ENCODE measurements around the gene RIMBP2. TPM values are rescaled to one million over a fixed set of nuclear protein-coding genes. Genes with fewer than 3 reads are reported as not detected.

RIMBP2 gene
- total RNA-seq, 5 donors from 2014 or later (not counting 1 experiment from before 2014, with no cell fraction given) = 0.10 to 0.38 TPM; not detected in 3

GRCh38 chr12:130728158-130729058, 12.3 kb upstream of the RIMBP2 start:
- no peaks in the 10 kb centered on the region for H3K9me3 ChIP-seq
- H3K27ac ChIP-seq (ENCODE audit: low read length) = no peak overlapping the region
- H3K27me3 Mint-ChIP-seq = peaks cover 8 to 10% of the 10 kb centered on the region in 2 donors
- ChIA-PET CTCF (no interaction called here), POLR2A (no interaction called here)
- DNase-seq (no peak), ATAC-seq (replicated peaks in 1 of 4) (no peak)
- H3K27ac Mint-ChIP-seq = no peak overlapping the region
- H3K36me3 ChIP-seq (ENCODE audit: control insufficient read depth in 2 of 2, extremely low read depth in 1 of 2, insufficient read depth in 1 of 2, low read length in 1 of 2) = no peaks in the 10 kb centered on the region
- peaks cover 0 to 11% of the 10 kb centered on the region in 2 experiments for H3K27me3 ChIP-seq (replicated peaks in 1 of 2; ENCODE audit: control insufficient read depth in 2 of 2, extremely low read depth in 1 of 2, insufficient read depth in 2 of 2, low read length in 1 of 2)
- no peaks in the 10 kb centered on the region for H3K36me3 Mint-ChIP-seq
- no peak overlapping the region for H3K4me3 ChIP-seq (ENCODE audit: control insufficient read depth in 1 of 2, extremely low read depth in 1 of 2, low read length in 1 of 2)
- H3K9me3 Mint-ChIP-seq = peaks cover 5 to 25% (median 16%) of the 10 kb centered on the region in 3 donors
- H3K4me3 Mint-ChIP-seq = no peak overlapping the region
- no peaks in the 10 kb centered on the region for H3K4me1 Mint-ChIP-seq
- WGBS (ENCODE audit: insufficient coverage) = 89% methylated on average over 25 of the region's 32 CpGs
- H3K4me1 ChIP-seq (ENCODE audit: control insufficient read depth in 1 of 2, extremely low read depth in 1 of 2, insufficient read depth in 2 of 2, low read length in 2 of 2) = no peaks in the 10 kb centered on the region

- H3K4me3 Mint-ChIP-seq = no peak overlapping the region
- CTCF ChIA-PET = no interaction called here
Observed at GRCh38 chr12:130719263-130719859, 3.3 kb upstream of the RIMBP2 start.

GRCh38 chr12:130717752-130718151, 1.7 kb upstream of the RIMBP2 start:
- H3K27ac ChIP-seq (ENCODE audit: low read length) = no peak overlapping the region
- POLR2A ChIA-PET = no interaction called here

More at GRCh38 chr12:130719263-130719859, 3.3 kb upstream of the RIMBP2 start:
- DNase-seq = no peak
- no peak for ATAC-seq (replicated peaks in 1 of 4)
- peaks cover 19 to 31% (median 19%) of the 10 kb centered on the region in 3 donors for H3K9me3 Mint-ChIP-seq
- H3K36me3 Mint-ChIP-seq = peaks cover 3% of the 10 kb centered on the region
- peaks cover 0 to 11% (median 7%) of the 10 kb centered on the region in 3 donors for H3K4me1 Mint-ChIP-seq
- H3K27me3 Mint-ChIP-seq = peaks cover 20 to 37% of the 10 kb centered on the region in 2 donors
- no peaks in the 10 kb centered on the region for H3K4me1 ChIP-seq (ENCODE audit: control insufficient read depth in 1 of 2, extremely low read depth in 1 of 2, insufficient read depth in 2 of 2, low read length in 2 of 2)
- no peaks in the 10 kb centered on the region for H3K36me3 ChIP-seq (ENCODE audit: control insufficient read depth in 2 of 2, extremely low read depth in 1 of 2, insufficient read depth in 1 of 2, low read length in 1 of 2)
- 68% methylated on average over 6 of the region's 8 CpGs for WGBS (ENCODE audit: insufficient coverage)
- H3K27me3 ChIP-seq (replicated peaks in 1 of 2; ENCODE audit: control insufficient read depth in 2 of 2, extremely low read depth in 1 of 2, insufficient read depth in 2 of 2, low read length in 1 of 2) = peaks cover 4 to 35% of the 10 kb centered on the region in 2 experiments
- H3K27ac ChIP-seq (ENCODE audit: low read length) = no peak overlapping the region
- H3K9me3 ChIP-seq = no peaks in the 10 kb centered on the region
- POLR2A ChIA-PET = no interaction called here
- H3K27ac Mint-ChIP-seq = no peak overlapping the region
- H3K4me3 ChIP-seq (ENCODE audit: control insufficient read depth in 1 of 2, extremely low read depth in 1 of 2, low read length in 1 of 2) = no peak overlapping the region

GRCh38 chr12:130716969-130717366, 869 bp upstream of the RIMBP2 start:
- Histone ChIP-seq H3K27ac (ENCODE audit: low read length) (no peak overlapping the region), H3K4me3 (ENCODE audit: control insufficient read depth in 1 of 2, extremely low read depth in 1 of 2, low read length in 1 of 2) (no peak overlapping the region), H3K4me1 (ENCODE audit: control insufficient read depth in 1 of 2, extremely low read depth in 1 of 2, insufficient read depth in 2 of 2, low read length in 2 of 2) (peaks cover 0 to 5% of the 10 kb centered on the region in 2 experiments), H3K27me3 (replicated peaks in 1 of 2; ENCODE audit: control insufficient read depth in 2 of 2, extremely low read depth in 1 of 2, insufficient read depth in 2 of 2, low read length in 1 of 2) (peaks cover 4 to 55% of the 10 kb centered on the region in 2 experiments), H3K9me3 (no peaks in the 10 kb centered on the region), H3K36me3 (ENCODE audit: control insufficient read depth in 2 of 2, extremely low read depth in 1 of 2, insufficient read depth in 1 of 2, low read length in 1 of 2) (no peaks in the 10 kb centered on the region)
- DNase-seq = no peak
- no peak overlapping the region for H3K4me3 Mint-ChIP-seq
- CTCF ChIA-PET = no interaction called here
- POLR2A ChIA-PET = no interaction called here
- H3K27ac Mint-ChIP-seq = no peak overlapping the region
- peaks cover 25 to 57% of the 10 kb centered on the region in 2 donors for H3K27me3 Mint-ChIP-seq
- H3K4me1 Mint-ChIP-seq = peaks cover 6 to 18% (median 12%) of the 10 kb centered on the region in 3 donors
- H3K9me3 Mint-ChIP-seq = peaks cover 0 to 9% (median under 1%) of the 10 kb centered on the region in 3 donors
- H3K36me3 Mint-ChIP-seq = no peaks in the 10 kb centered on the region
- 60% methylated on average over 4 of the region's 11 CpGs for WGBS (ENCODE audit: insufficient coverage)
- no peak for ATAC-seq (replicated peaks in 1 of 4)

More at GRCh38 chr12:130717752-130718151, 1.7 kb upstream of the RIMBP2 start:
- Histone ChIP-seq H3K36me3 (ENCODE audit: control insufficient read depth in 2 of 2, extremely low read depth in 1 of 2, insufficient read depth in 1 of 2, low read length in 1 of 2) (no peaks in the 10 kb centered on the region), H3K9me3 (no peaks in the 10 kb centered on the region), H3K4me3 (ENCODE audit: control insufficient read depth in 1 of 2, extremely low read depth in 1 of 2, low read length in 1 of 2) (no peak overlapping the region), H3K27me3 (replicated peaks in 1 of 2; ENCODE audit: control insufficient read depth in 2 of 2, extremely low read depth in 1 of 2, insufficient read depth in 2 of 2, low read length in 1 of 2) (peaks cover 4 to 49% of the 10 kb centered on the region in 2 experiments), H3K4me1 (ENCODE audit: control insufficient read depth in 1 of 2, extremely low read depth in 1 of 2, insufficient read depth in 2 of 2, low read length in 2 of 2) (peaks cover 0 to 5% of the 10 kb centered on the region in 2 experiments)
- peaks cover 1% of the 10 kb centered on the region for H3K36me3 Mint-ChIP-seq
- peaks cover 8 to 16% (median 8%) of the 10 kb centered on the region in 3 donors for H3K9me3 Mint-ChIP-seq
- no peak for DNase-seq
- no peak overlapping the region for H3K27ac Mint-ChIP-seq
- peaks cover 21 to 51% of the 10 kb centered on the region in 2 donors for H3K27me3 Mint-ChIP-seq
- peaks cover 6 to 18% (median 12%) of the 10 kb centered on the region in 3 donors for H3K4me1 Mint-ChIP-seq
- CTCF ChIA-PET = no interaction called here
- no peak overlapping the region for H3K4me3 Mint-ChIP-seq
- ATAC-seq (replicated peaks in 1 of 4) = no peak
- 85% methylated on average over 2 of the region's 5 CpGs for WGBS (ENCODE audit: insufficient coverage)

- H3K9me3 ChIP-seq = no peaks in the 10 kb centered on the region
- no peak for DNase-seq
- Mint-ChIP-seq H3K27ac (no peak overlapping the region), H3K36me3 (no peaks in the 10 kb centered on the region), H3K9me3 (peaks cover 0 to 8% (median 0%) of the 10 kb centered on the region in 3 donors), H3K4me3 (no peak overlapping the region), H3K4me1 (peaks cover 6 to 18% (median 12%) of the 10 kb centered on the region in 3 donors), H3K27me3 (peaks cover 28 to 64% of the 10 kb centered on the region in 2 donors)
- no peak for ATAC-seq (replicated peaks in 1 of 4)
- H3K27ac ChIP-seq (ENCODE audit: low read length) = no peak overlapping the region
- peaks cover 0 to 5% of the 10 kb centered on the region in 2 experiments for H3K4me1 ChIP-seq (ENCODE audit: control insufficient read depth in 1 of 2, extremely low read depth in 1 of 2, insufficient read depth in 2 of 2, low read length in 2 of 2)
- WGBS (ENCODE audit: insufficient coverage) = 5% methylated on average over 39 of the region's 42 CpGs
- ChIA-PET CTCF (interaction anchor here in 1 of 2 donors (0.5 kb wide), 1 partner anchor 786 kb away, joined by 3 read pairs; no protein-coding TSS in a partner anchor), POLR2A (no interaction called here)
- peaks cover 4 to 63% of the 10 kb centered on the region in 2 experiments for H3K27me3 ChIP-seq (replicated peaks in 1 of 2; ENCODE audit: control insufficient read depth in 2 of 2, extremely low read depth in 1 of 2, insufficient read depth in 2 of 2, low read length in 1 of 2)
- H3K36me3 ChIP-seq (ENCODE audit: control insufficient read depth in 2 of 2, extremely low read depth in 1 of 2, insufficient read depth in 1 of 2, low read length in 1 of 2) = no peaks in the 10 kb centered on the region
- peak overlapping the region in 1 of 2 donors; percentile 35 for H3K4me3 ChIP-seq (ENCODE audit: control insufficient read depth in 1 of 2, extremely low read depth in 1 of 2, low read length in 1 of 2)
Observed at GRCh38 chr12:130715150-130715997, 725 bp downstream of the RIMBP2 start.

All from T-cell (primary cell).